H9 (cell line): Measurements from ENCODE around the gene TOB2. TPM values are rescaled to one million over a fixed set of nuclear protein-coding genes. Genes with fewer than 3 reads are reported as not detected.
A peak's percentile ranks its signal among the peaks of the same experiment; 100 is the strongest.

Source experiments
- DNase-seq: peaks from one replicate; pipeline ENCODE4 v3.0.0-alpha.2; 2017
- H2AFZ ChIP-seq: one replicate; pipeline ENCODE4 v1.6.1; 2013; ENCODE audit warnings: mild to moderate bottlenecking, low read length, control low read depth, moderate library complexity
- H2AK5ac ChIP-seq: 2 replicates; pipeline ENCODE4 v1.6.1; 2013; ENCODE audit warnings: low read length, control low read depth, mixed read lengths; ENCODE audit not compliant: insufficient read length
- H2BK120ac ChIP-seq: one replicate; pipeline ENCODE4 v1.6.1; 2013; ENCODE audit warnings: low read depth, mild to moderate bottlenecking, low read length, control low read depth, inconsistent platforms; ENCODE audit not compliant: poor library complexity, severe bottlenecking
- H2BK12ac ChIP-seq: 2 replicates; pipeline ENCODE4 v1.6.1; 2013; ENCODE audit warnings: low read length, control low read depth, mixed read lengths, low read depth; ENCODE audit not compliant: insufficient read length
- H2BK15ac ChIP-seq: 2 replicates; pipeline ENCODE4 v1.6.1; 2013; ENCODE audit warnings: low read depth, low read length, control low read depth
- H2BK20ac ChIP-seq: one replicate; pipeline ENCODE4 v1.6.1; 2013; ENCODE audit warnings: low read depth, mild to moderate bottlenecking, low read length, control low read depth, inconsistent platforms; ENCODE audit not compliant: poor library complexity, severe bottlenecking
- H2BK5ac ChIP-seq: 2 replicates; pipeline ENCODE4 v1.6.1; 2013; ENCODE audit warnings: low read length, control low read depth, mixed read lengths; ENCODE audit not compliant: insufficient read length
- H3K14ac ChIP-seq: 2 replicates; pipeline ENCODE4 v1.6.1; 2013; ENCODE audit warnings: low read length, control low read depth; ENCODE audit not compliant: insufficient read depth
- H3K18ac ChIP-seq: 2 replicates; pipeline ENCODE4 v1.6.1; 2013; ENCODE audit warnings: low read depth, mild to moderate bottlenecking, mixed read lengths, low read length, control low read depth; ENCODE audit not compliant: insufficient read length
- H3K23ac ChIP-seq: 2 replicates; pipeline ENCODE4 v1.6.1; 2013; ENCODE audit warnings: low read length, control low read depth, mixed read lengths, low read depth; ENCODE audit not compliant: insufficient read length
- H3K23me2 ChIP-seq: 2 replicates; pipeline ENCODE4 v1.6.1; 2013; ENCODE audit warnings: low read depth, mild to moderate bottlenecking, mixed read lengths, low read length, control low read depth; ENCODE audit not compliant: insufficient read length, poor library complexity, severe bottlenecking
- H3K27ac ChIP-seq: 2 replicates; pipeline ENCODE4 v1.5.1; 2013; ENCODE audit warnings: low read length, control low read depth, mixed read lengths, low read depth; ENCODE audit not compliant: insufficient read length
- H3K27me3 ChIP-seq: 2 replicates; pipeline ENCODE4 v1.6.1; 2013; ENCODE audit warnings: low read length, control low read depth, inconsistent platforms; ENCODE audit not compliant: insufficient read depth
- H3K4ac ChIP-seq: 2 replicates; pipeline ENCODE4 v1.6.1; 2013; ENCODE audit warnings: low read depth, mild to moderate bottlenecking, control low read depth, inconsistent platforms, low read length, moderate library complexity
- H3K4me1 ChIP-seq: 2 replicates; pipeline ENCODE4 v1.6.1; 2013; ENCODE audit warnings: low read length, control low read depth, inconsistent platforms; ENCODE audit not compliant: insufficient read depth
- H3K4me2 ChIP-seq: 2 replicates; pipeline ENCODE4 v1.6.1; 2013; ENCODE audit warnings: low read length, control low read depth, mixed read lengths; ENCODE audit not compliant: insufficient read length, insufficient read depth
- H3K56ac ChIP-seq: 2 replicates; pipeline ENCODE4 v1.6.1; 2013; ENCODE audit warnings: low read depth, mild to moderate bottlenecking, mixed read lengths, low read length, control low read depth; ENCODE audit not compliant: insufficient read length
- H3K79me1 ChIP-seq: 2 replicates; pipeline ENCODE4 v1.6.1; 2013; ENCODE audit warnings: low read depth, mild to moderate bottlenecking, moderate library complexity, low read length, control low read depth, inconsistent platforms; ENCODE audit not compliant: insufficient read depth, poor library complexity, severe bottlenecking
- H3K79me2 ChIP-seq: 2 replicates; pipeline ENCODE4 v1.6.1; 2013; ENCODE audit warnings: low read length, control low read depth, inconsistent platforms; ENCODE audit not compliant: insufficient read depth
- H3K9ac ChIP-seq: 2 replicates; pipeline ENCODE4 v1.6.1; 2013; ENCODE audit warnings: low read length, control low read depth, mixed read lengths; ENCODE audit not compliant: insufficient read length; ENCODE audit errors: extremely low read depth
- H3K9me3 ChIP-seq: one replicate; pipeline ENCODE4 v1.6.1; 2013; ENCODE audit warnings: low read depth, low read length, inconsistent platforms; ENCODE audit not compliant: control insufficient read depth
- H3T11ph ChIP-seq: one replicate; pipeline ENCODE4 v1.6.1; 2013; ENCODE audit warnings: mild to moderate bottlenecking, low read length, control low read depth, inconsistent platforms
- H4K20me1 ChIP-seq: one replicate; pipeline ENCODE4 v1.6.1; 2013; ENCODE audit not compliant: control insufficient read depth, insufficient read length, insufficient read depth
- H4K5ac ChIP-seq: 2 replicates; pipeline ENCODE4 v1.6.1; 2013; ENCODE audit warnings: low read depth, mild to moderate bottlenecking, mixed read lengths, low read length, control low read depth; ENCODE audit not compliant: insufficient read length
- H4K8ac ChIP-seq: replicated peaks from 2 replicates; pipeline ENCODE4 v1.6.1; 2013; ENCODE audit warnings: low read length, control low read depth, mixed read lengths, low read depth; ENCODE audit not compliant: insufficient read length
- H4K91ac ChIP-seq: 2 replicates; pipeline ENCODE4 v1.6.1; 2013; ENCODE audit warnings: low read depth, mild to moderate bottlenecking, moderate library complexity, mixed read lengths, low read length, control low read depth; ENCODE audit not compliant: insufficient read length
- H3K27ac Mint-ChIP-seq, 3 experiments: 2 replicates in 2 of 3; 3 replicates in 1 of 3; pipeline ENCODE4 v1.8.0; 2020 to 2021; ENCODE audit warnings: mixed read lengths in 3 of 3, mild to moderate bottlenecking in 1 of 3, moderate library complexity in 1 of 3
- H3K27me3 Mint-ChIP-seq: 2 replicates; pipeline ENCODE4 v1.8.0; 2021; ENCODE audit warnings: low read depth, mild to moderate bottlenecking, moderate library complexity, mixed read lengths
- H3K36me3 Mint-ChIP-seq, 3 experiments: 2 replicates in 2 of 3; 3 replicates in 1 of 3; pipeline ENCODE4 v1.8.0; 2020 to 2021; ENCODE audit warnings: low read depth in 3 of 3, mixed read lengths in 3 of 3; ENCODE audit not compliant: insufficient read depth in 1 of 3
- H3K4me1 Mint-ChIP-seq, 2 experiments: 2 replicates each; pipeline ENCODE4 v1.8.0; 2020; ENCODE audit warnings: mixed read lengths in 2 of 2
- H3K4me3 Mint-ChIP-seq, 2 experiments: 2 replicates in 1 of 2; 3 replicates in 1 of 2; pipeline ENCODE4 v1.8.0; 2020 to 2021; ENCODE audit warnings: mild to moderate bottlenecking in 2 of 2, mixed read lengths in 2 of 2, moderate library complexity in 1 of 2
- H3K9me3 Mint-ChIP-seq, 2 experiments: 2 replicates in 1 of 2; 3 replicates in 1 of 2; pipeline ENCODE4 v1.8.0; 2020; ENCODE audit warnings: mild to moderate bottlenecking in 2 of 2, mixed read lengths in 2 of 2, moderate library complexity in 1 of 2
- CTCF ChIP-seq: fragments of 200-600 bp; sonication (generic); conservative IDR thresholded peaks from 3 replicates; pipeline ENCODE4 v1.8.0; 2021; ENCODE audit warnings: antibody characterized with exemption, mild to moderate bottlenecking
- WGBS: extraction: QIAGEN DNeasy Blood & Tissue Kit; methylation state at CpG from one replicate; pipeline ENCODE4 v1.1.7; 2013; ENCODE audit warnings: missing lambda C conversion rate, low lambda C conversion rate, mixed read lengths; ENCODE audit not compliant: insufficient read length; ENCODE audit errors: extremely low coverage; 5-methylcytosine and 5-hydroxymethylcytosine counted together
- total RNA-seq: library from RNA; stranded (reverse); gene quantifications from 2 replicates; pipeline ENCODE4 v1.2.1, GENCODE V29; 2021

The TOB2 gene
- total RNA-seq, 1 experiment from 2014 or later = 75.8 TPM

GRCh38 chr22:41487037-41487935 lies 40.7 kb upstream of the TOB2 start:
- no peak for DNase-seq
- no peak for TF ChIP-seq CTCF
- peaks cover 10% of the 10 kb centered on the region; the same call in 1 of the 2 replicates for H3K79me2 ChIP-seq
- Mint-ChIP-seq H3K27me3 (peaks cover 2% of the 10 kb centered on the region; the same call in 1 of the 2 replicates), H3K36me3 (no peaks in the 10 kb centered on the region; a peak in 1 of 7 replicates), H3K4me1 (peaks cover 59 to 71% of the 10 kb centered on the region in 2 experiments), H3K9me3 (no peaks in the 10 kb centered on the region), H3K27ac (peak overlapping the region in 2 of 3 experiments; percentile 32 to 45; a peak in 4 of 7 replicates), H3K4me3 (no peak overlapping the region)
- H2BK5ac ChIP-seq = no peak overlapping the region
- H3K79me1 ChIP-seq = peaks cover 8% of the 10 kb centered on the region
- no peak overlapping the region for H3K23ac ChIP-seq
- no peak overlapping the region for H3K14ac ChIP-seq
- no peaks in the 10 kb centered on the region for H4K20me1 ChIP-seq
- no peak overlapping the region for H3K27ac ChIP-seq
- no peak overlapping the region for H4K5ac ChIP-seq
- H2BK120ac ChIP-seq = no peak overlapping the region
- no peaks in the 10 kb centered on the region for H3K9me3 ChIP-seq
- no peak overlapping the region for H2BK12ac ChIP-seq
- H2BK15ac ChIP-seq = no peak overlapping the region
- no peak overlapping the region for H2AK5ac ChIP-seq
- H2AFZ ChIP-seq = no peak overlapping the region
- H4K8ac ChIP-seq = no peak overlapping the region
- no peak overlapping the region for H4K91ac ChIP-seq
- no peak overlapping the region for H3K56ac ChIP-seq
- no peak overlapping the region for H3K9ac ChIP-seq
- H3K4ac ChIP-seq = no peak overlapping the region
- H3K27me3 ChIP-seq = no peaks in the 10 kb centered on the region
- no CpG with 5 or more reads among the region's 8 CpGs for WGBS
- no peaks in the 10 kb centered on the region for H3K23me2 ChIP-seq
- no peak overlapping the region for H3T11ph ChIP-seq
- no peak overlapping the region for H3K4me2 ChIP-seq
- H2BK20ac ChIP-seq = no peak overlapping the region
- no peak overlapping the region for H3K18ac ChIP-seq
- H3K4me1 ChIP-seq = peaks cover 16% of the 10 kb centered on the region
